Measurements from ENCODE around the gene RPS19BP1.

Gene RPS19BP1

DNA sequence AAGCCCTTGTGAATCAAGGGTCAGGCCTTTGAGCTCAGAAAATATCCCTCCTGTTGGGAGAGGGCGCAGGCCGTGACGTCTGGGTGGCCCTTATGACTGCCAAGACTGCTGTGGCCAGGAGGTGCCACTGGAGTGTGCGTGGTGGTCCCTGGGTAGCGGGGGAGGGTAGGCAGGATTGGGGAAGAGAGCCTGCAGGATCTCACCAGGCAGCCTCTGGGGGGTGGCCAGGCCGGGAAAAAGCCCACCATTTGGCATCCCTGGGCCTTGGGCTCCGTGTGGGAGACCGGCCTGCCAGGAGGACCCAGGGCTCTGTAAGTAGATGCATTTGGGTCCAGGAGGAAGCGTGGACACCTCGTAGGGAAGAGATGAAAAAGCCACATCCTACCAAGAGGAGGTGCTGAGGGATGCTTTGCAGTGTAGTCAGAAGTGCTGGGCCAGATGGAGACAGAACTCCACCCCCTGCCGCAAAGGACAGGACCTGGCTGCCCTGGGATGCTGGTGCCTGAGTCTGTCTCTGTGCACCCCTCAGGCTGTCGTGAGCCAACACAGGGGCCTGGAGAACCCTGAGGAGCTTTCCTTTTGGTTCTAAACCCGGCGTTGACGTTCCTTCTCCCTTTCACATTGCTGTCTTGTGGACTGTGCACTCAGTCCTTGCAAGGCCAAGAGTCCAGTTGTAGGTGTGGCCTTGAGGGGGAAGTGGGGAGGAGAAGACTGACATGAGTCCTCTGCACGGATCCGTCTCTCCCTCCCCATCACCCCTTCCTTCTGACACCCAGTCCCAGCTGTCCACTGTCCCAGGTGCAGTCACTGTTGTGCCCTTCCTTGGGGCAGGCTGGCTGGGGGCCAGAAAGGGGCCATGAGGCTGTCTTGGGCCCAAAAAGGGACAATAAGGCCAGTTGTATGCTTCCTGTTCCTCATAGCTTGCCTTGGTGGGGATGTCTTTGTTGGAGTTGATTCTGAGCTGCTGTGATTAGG is 43.2 kb downstream of the RPS19BP1 start:
- DNase-seq: peak; percentile 11 to 62 (median 52)

DNA sequence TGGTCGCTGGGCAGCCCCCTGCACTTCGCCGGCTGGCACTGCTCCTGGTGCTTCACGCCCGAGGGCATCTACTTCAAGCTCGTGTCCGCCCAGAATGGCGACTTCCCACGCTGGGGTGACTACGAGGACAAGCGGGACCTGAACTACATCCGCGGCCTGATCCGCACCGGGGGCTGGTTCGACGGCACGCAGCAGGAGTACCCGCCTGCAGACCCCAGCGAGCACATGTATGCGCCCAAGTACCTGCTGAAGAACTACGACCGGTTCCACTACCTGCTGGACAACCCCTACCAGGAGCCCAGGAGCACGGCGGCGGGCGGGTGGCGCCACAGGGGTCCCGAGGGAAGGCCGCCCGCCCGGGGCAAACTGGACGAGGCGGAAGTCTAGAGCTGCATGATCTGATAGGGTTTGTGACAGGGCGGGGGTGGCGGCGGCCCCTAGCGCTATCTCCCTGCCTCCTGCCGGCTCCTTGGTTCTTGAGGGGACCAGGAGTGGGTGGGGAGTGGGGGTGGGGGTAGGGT is 43.9 kb downstream of the RPS19BP1 start:
- DNase-seq: no peak

DNA sequence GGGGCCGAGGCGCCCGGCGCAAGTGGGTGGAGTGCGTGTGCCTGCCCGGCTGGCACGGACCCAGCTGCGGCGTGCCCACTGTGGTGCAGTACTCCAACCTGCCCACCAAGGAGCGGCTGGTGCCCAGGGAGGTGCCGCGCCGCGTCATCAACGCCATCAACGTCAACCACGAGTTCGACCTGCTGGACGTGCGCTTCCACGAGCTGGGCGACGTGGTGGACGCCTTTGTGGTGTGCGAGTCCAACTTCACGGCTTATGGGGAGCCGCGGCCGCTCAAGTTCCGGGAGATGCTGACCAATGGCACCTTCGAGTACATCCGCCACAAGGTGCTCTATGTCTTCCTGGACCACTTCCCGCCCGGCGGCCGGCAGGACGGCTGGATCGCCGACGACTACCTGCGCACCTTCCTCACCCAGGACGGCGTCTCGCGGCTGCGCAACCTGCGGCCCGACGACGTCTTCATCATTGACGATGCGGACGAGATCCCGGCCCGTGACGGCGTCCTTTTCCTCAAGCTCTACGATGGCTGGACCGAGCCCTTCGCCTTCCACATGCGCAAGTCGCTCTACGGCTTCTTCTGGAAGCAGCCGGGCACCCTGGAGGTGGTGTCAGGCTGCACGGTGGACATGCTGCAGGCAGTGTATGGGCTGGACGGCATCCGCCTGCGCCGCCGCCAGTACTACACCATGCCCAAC is 44.6 kb downstream of the RPS19BP1 start:
- no peak for DNase-seq

DNA sequence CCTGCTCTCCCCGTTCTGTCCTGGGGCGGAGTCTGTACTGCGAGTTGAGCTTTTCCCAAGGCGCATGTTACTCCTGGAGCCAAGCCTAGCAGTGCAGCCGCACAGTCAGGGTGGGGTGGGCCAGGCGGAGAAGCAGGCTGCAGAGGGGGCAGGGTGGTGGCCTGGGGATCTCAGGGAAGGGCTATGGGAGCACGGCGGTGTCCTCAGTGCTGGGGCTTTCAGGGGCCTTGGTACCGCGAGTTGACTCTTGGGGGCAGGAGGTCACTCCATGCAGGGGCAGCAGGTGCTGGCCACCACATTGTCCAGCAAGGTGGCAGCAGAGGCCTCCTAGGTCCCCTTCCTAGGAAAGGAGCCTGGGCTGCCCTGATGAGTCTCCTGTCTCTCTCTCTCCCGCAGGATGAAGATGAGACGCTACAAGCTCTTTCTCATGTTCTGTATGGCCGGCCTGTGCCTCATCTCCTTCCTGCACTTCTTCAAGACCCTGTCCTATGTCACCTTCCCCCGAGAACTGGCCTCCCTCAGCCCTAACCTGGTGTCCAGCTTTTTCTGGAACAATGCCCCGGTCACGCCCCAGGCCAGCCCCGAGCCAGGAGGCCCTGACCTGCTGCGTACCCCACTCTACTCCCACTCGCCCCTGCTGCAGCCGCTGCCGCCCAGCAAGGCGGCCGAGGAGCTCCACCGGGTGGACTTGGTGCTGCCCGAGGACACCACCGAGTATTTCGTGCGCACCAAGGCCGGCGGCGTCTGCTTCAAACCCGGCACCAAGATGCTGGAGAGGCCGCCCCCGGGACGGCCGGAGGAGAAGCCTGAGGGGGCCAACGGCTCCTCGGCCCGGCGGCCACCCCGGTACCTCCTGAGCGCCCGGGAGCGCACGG is 45.4 kb downstream of the RPS19BP1 start:
- no peak for DNase-seq

GRCh38 chr22:39482768-39483167 is 49.8 kb downstream of the RPS19BP1 start:
- peak in 1 of 4 experiments; percentile 14 for DNase-seq

- DNase-seq: no peak
Observed at GRCh38 chr22:39481595-39481994, 51.0 kb downstream of the RPS19BP1 start.

DNA sequence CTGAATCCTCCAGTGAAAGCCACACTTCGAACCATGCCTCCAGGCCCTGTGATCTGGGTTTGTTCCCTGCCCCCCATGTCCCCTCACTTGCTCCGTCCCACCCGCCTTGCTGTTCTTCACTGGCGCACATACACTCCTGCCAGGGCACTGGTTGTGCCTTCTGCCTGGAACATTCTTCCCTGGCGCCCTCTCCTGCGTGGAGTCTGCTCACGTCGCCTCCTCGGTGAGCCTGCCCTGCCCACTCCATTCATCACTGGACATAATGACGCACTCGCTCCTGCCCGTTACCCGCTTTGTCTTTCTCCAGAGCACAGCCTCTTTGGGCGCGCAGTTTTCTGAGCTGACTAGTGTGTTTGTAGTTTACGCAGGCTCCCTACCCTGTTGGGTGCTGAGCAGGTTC is 51.5 kb downstream of the RPS19BP1 start:
- DNase-seq: no peak

DNA sequence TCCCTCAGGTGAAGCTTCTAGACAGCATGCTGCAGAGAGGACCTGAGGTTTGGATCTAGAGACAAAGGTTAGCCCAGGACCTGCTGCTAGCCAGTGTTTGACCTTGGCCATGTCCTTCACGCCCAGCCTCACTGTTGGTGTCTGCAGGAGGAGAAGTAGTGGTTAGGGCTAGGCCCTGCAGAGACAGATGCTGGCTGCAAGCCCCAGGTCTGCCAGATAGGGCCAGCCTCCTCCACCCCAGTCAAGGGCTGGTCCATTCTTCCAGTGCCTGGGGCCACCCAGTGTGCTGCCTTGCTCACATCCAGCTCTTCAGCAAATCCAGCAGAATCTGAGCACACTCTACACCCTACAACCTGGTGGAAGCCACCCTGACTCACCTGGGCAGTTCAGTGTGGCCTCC is 52.0 kb downstream of the RPS19BP1 start:
- no peak for DNase-seq

DNA sequence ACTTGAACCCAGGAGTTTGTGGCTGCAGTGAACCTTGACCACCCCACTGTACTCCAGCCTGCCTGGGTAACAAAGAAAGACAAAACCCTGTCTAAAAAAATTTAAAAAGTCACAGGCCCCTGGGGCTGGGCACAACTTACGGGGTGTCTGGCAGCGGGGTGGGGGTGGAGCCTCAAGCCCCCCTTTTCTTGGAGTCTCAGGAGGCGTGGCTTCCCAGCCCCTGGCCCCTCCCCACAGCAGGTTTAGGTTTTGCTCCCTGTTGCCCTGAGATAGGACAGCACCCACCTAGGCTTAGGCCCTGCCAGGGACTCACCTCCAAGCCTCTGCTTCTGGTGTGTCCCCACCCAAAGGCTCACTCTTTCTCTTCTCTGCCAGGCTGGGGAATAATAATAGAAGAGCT is 53.3 kb downstream of the RPS19BP1 start:
- no peak for DNase-seq
